ENCODE data around the gene OR52N2.

Gene OR52N2

DNA sequence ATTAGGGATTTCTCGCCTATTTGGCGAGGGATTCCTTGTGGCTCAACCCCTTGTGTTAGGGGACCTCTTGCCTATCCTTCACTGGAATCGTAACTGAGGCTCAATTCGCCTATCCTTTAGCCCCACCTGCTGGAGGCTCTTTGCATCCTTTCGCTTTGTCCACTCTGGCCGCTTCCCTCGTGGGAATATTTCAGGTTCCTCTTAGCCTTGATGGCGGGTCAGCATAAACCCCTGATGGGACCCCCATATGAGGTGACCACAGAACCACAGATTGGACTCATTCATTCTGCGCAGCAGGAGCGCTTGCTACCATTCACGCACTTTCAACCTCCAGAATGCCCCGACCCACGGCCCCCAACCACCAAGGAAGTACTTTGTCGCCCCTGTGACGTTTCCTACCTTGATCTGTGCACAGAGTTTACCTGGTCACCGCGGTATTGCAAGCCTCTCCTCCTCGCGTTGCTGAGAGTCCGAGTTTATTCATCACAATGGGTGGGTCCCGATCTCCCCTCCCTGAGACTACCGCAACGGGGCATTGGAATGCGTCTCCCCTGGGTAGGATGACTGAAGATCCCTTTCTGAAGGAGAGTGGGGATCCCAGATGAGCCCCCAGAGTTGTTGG is at the start of gene OR52N2:
Gene OR52N2, plus strand, starts transcription at position 425 of the 622 bp plus-strand sequence. CDS start 11,412 bp downstream, outside the sequence.
- DNase-seq (ENCODE audit: low read depth in 2 of 2): peak; percentile 21 to 60

DNA sequence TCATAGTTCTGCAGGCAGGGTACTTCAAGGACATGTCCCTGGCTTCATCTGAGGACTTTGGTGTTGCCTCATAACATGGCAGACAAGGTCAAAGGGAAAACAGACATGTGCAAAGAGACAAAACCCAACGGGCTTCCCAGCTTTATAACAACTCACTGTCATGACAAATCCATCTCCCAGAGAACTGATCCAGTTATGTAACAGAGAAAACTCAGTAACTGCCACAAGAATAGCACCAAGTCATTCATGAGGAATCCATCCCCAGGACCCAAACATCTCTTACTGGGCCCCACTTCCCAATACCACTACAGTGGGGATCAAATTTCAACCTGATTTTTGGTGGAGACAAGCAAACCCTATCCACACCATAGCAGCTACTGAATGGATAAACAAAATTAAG is 41.7 kb upstream of the OR52N2 start:
- no peak for DNase-seq (ENCODE audit: low read depth in 2 of 2)

- no peak for DNase-seq (ENCODE audit: low read depth in 2 of 2)
These were observed 25.5 kb upstream of the OR52N2 start, which contains the start of gene OR52N5 for GRCh38 chr11:5783255-5783654. TSS of gene OR52N5 (minus strand) at chr11:5783355. CDS start at chr11:5778634, 4,721 bp downstream.

GRCh38 chr11:5791165-5791564 is 17.6 kb upstream of the OR52N2 start, which contains the start of gene OR52N1:
TSS of gene OR52N1 (minus strand) at chr11:5791265. CDS start at chr11:5788816, 2,449 bp downstream.
- DNase-seq (ENCODE audit: low read depth in 2 of 2): no peak

GRCh38 chr11:5796541-5796940 is 12.2 kb upstream of the OR52N2 start:
- DNase-seq (ENCODE audit: low read depth in 2 of 2): no peak

DNA sequence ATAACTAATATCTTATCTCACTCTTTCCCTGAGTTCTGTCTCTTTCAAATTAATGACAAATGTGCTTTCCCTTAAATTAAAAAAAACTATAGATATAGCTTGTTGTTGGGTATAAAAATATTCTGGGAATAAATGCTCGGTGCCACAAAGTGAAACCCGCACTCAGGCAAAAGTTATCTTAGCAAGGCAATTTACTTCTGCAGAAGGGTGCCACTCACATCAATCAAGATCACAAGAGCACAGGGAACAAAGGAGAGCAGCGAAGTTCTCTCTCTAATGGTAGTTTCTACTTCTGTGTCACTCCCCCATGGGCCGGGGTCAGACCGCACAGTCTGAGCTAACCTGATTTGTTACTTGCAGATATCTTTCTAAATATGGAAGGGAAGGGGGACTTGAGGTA is 4.7 kb upstream of the OR52N2 start:
- no peak for DNase-seq (ENCODE audit: low read depth in 2 of 2)

DNA sequence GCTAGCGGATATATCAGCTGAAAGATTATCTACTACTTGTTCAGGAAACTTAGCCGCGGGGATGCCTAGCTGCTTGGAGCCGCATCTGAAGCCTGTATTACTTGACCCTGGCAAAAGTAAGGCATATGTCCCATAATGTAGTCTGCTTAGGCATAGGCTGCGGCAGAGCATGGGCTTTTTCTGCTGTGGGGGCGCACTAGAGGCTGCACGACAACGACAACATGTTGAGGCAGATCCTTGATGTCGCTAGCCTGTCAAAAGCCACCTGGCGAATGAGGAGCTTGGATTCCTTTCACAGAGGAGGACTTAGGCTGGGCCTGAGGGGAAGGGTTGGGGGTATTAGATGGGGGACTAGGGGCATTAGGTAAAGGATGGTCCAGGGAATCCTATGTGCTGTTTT is 1.1 kb upstream of the OR52N2 start:
- DNase-seq (ENCODE audit: low read depth in 2 of 2): no peak

DNA sequence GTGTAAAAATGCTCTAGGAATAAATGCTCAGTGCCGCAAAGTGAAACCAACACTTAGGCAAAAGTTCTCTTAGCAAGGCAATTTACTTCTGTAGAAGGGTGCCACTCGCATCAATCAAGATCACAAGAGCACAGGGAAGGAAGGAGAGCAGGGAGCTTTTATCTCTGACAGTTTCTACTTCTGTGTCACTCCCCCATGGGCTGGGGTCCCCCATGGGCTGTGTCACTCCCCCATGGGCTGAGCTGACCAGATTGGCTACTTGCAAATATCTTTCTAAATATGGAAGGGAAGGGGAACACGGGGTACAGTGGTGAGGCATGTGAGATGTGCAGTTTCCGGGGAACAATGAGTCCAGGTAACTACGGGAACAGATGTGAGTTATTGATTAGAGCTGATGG is 397 bp downstream of the OR52N2 start:
- peak in 1 of 2 donors; percentile 0 for DNase-seq (ENCODE audit: low read depth in 2 of 2)

DNA sequence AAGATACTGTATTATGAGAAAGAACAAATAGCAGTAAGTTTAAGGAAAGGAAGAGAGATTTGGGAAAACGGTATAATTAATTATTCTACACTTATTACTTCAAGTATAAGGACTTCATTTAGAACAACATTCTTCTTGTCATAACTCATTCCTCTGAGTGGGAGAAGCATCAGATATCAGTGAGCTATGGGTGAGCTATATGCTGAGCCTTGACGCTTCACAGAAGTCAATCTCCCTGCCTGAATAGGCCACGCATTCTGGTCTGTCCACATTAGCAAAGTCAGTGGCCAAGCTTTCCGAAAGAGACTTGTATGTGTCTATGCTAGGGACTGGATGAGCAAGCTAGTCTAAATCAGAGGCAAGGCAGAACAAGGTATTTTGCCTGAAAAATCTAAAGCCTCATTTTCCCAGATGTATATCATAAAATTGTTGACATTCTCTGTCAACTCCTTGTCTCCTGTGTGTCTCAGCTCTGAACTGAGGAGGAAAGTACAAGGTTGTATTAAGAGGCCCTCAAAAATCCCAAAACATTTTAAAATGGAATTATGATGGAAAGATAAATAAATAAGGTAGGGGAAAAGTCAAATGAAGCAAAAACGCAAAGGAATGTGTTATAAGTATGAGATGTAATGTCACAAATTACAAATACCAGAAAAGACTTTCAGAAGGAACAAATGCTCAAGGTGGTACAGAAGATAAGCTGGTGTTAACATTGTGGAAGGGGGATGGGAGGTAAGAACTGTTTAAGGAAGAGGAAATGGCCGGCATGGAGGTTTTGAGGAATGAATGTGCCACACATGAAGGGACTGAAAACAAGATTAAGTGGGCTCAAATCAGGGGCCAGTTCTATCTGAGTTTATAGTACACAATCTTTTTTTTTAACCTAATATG is 1.4 kb downstream of the OR52N2 start:
- no peak for DNase-seq (ENCODE audit: low read depth in 2 of 2)

GRCh38 chr11:5815534-5815933 is 6.8 kb downstream of the OR52N2 start:
- DNase-seq (ENCODE audit: low read depth in 2 of 2): no peak

DNA sequence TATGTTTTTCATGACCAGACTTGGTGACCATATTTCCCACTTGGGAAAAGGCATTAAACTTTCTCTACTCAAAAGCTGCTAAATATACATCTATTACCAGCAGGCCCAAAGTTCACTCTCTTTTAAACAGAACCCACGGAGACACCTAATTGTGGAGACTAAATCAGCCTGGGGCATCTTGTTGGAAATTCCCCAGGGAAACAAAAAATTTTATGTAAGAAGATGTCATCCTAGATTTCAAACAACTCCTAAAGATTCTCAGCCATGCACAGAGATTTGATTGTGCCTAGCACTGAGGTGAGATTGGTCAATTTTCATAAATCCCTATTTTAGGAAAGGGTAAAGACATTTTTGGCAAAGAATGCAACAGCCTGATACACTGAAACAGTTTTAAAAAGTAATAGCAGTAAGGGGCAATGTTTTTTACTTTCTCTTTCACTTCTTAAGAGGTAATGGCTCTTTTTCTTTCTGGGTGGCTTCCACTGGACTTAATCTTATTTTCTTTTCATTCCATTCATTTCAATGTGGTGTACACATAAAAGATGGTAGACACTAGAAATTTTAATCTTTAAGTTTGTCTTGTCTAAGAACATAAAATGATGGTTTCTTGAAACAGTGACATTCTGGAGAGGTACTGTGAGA is 9.6 kb downstream of the OR52N2 start:
- DNase-seq (ENCODE audit: low read depth in 2 of 2): no peak

GRCh38 chr11:5831196-5831829 is 22.6 kb downstream of the OR52N2 start:
- DNase-seq (ENCODE audit: low read depth in 2 of 2): no peak

GRCh38 chr11:5833446-5833845 is 24.7 kb downstream of the OR52N2 start:
- DNase-seq (ENCODE audit: low read depth in 2 of 2): no peak

GRCh38 chr11:5837695-5838094 is 29.0 kb downstream of the OR52N2 start:
- no peak for DNase-seq (ENCODE audit: low read depth in 2 of 2)

GRCh38 chr11:5841797-5842196 is 33.1 kb downstream of the OR52N2 start, which contains the start of gene OR52E6:
TSS of gene OR52E6 (minus strand) at chr11:5841897. CDS start at chr11:5841897, 0 bp downstream.
- no peak for DNase-seq (ENCODE audit: low read depth in 2 of 2)

- DNase-seq (ENCODE audit: low read depth in 2 of 2): no peak
These were observed 38.0 kb downstream of the OR52N2 start for GRCh38 chr11:5846701-5847100.

- DNase-seq (ENCODE audit: low read depth in 2 of 2): no peak
These were observed 39.0 kb downstream of the OR52N2 start for GRCh38 chr11:5847711-5848110.

GRCh38 chr11:5851002-5851401 is 42.3 kb downstream of the OR52N2 start:
- DNase-seq (ENCODE audit: low read depth in 2 of 2): no peak

DNA sequence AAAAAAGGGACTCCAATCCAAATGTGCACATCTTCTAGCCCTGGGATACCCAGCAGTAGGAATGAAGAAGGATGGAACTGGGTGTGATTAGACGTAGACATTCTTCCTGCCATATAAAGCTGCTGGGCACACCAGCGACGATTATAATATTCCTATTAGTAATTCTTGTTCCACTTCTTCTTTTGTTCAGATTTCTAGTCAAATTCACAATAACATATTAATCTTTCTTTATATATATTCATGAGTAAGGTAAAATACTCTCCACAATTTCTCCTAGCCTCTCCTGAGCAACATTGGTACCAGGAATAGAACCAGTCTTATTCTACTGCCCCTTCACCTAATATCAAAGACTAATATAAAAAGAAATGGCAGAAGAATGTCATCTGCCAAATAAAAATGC is 48.9 kb downstream of the OR52N2 start, which contains the start of gene OR52E8:
Gene OR52E8, minus strand, starts transcription at position 101 of the 400 bp plus-strand sequence. Its CDS starts 0 bp downstream, at position 101.
- DNase-seq (ENCODE audit: low read depth in 2 of 2): no peak

GRCh38 chr11:5865826-5866225 is 57.1 kb downstream of the OR52N2 start:
- DNase-seq (ENCODE audit: low read depth in 2 of 2): no peak
